Middle frontal gyrus (tissue), 1 donor: ENCODE results near the gene M6PR.
A peak's percentile ranks its signal among the peaks of the same experiment; 100 is the strongest.
"Not testable (repeated sequence)": the region's sequence is repeated elsewhere in the genome, so short reads cannot be mapped to it uniquely, and the experiment has no call there.

Source experiments
- DNase-seq: peaks from one replicate; pipeline ENCODE4 v3.0.0-alpha.2; 2015; ENCODE audit warnings: low spot score; ENCODE audit errors: extremely low spot score

The M6PR gene

GRCh38 chr12:8950702-8951478 lies 1.4 kb upstream of the M6PR start:
- no peak for DNase-seq

GRCh38 chr12:8950221-8950527 lies 729 bp upstream of the M6PR start:
- no peak for DNase-seq

- no peak for DNase-seq
These were observed 624 bp downstream of the M6PR start for GRCh38 chr12:8948701-8949341.

DNA sequence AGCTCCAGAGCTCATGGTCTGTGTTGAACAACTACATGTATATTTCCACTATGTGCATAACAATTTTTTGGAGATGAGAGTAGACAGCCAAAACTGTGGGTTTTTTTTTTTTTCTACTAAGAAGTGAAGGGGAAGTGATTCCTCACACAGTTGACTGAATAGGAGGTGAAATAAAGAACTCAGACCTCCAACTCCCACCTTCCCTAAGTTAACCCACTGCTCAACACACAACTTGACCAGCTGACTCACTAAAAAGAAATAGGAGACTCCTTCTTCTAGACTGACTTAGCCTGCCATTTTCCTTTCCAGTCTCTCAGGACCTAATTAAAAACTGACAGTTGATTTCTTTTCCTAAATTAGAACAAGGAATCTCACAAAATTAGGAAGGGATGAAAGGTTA lies 1.7 kb downstream of the M6PR start:
- DNase-seq, result no peak

DNA sequence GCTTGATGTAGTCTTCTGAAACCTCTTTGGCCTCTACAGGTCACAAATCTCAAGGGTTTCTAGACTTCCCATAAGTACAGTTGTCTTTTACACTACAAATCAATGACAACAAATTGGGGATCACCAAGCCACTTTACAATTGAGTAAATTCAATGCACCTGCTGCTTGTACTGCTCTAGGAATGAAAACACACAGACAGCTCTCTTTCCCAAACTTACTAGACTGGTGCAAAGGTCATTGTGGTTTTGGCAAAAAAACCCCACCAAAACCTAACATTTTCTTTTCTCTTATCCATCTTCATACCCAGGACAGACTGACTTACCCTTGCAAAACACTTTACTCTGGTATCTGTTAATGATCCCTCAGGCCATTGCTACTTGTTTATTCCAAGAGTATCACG lies 2.7 kb downstream of the M6PR start:
- no peak for DNase-seq

DNA sequence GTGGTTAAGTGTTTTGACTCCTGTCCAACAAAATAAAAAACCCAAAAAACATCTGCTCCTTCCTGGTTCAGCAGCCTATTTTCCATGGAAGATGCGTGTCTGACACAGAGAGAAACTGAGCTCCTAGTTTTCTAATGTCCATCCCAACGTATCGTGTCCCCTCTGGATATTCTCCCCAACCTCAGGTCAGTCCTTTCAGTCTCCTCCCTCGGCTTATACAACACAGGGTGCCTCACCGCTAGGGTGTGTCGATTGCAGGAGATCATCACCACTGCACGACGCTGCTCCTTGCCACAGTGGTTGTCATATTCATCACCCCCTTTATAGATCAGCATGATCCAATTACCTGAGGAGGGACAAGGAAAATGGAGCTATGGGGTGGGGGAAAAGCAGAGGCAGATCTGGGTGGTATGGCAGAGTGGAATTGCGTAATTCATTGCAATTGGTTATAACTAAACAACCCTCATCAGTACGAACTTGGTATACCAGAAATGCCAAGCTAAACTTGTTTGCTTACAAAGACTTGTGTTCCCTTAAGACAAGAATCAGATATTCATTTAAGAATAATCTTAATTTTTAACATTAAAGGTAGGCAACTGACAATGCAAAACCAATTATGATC lies 5.8 kb downstream of the M6PR start:
- DNase-seq, result no peak

DNA sequence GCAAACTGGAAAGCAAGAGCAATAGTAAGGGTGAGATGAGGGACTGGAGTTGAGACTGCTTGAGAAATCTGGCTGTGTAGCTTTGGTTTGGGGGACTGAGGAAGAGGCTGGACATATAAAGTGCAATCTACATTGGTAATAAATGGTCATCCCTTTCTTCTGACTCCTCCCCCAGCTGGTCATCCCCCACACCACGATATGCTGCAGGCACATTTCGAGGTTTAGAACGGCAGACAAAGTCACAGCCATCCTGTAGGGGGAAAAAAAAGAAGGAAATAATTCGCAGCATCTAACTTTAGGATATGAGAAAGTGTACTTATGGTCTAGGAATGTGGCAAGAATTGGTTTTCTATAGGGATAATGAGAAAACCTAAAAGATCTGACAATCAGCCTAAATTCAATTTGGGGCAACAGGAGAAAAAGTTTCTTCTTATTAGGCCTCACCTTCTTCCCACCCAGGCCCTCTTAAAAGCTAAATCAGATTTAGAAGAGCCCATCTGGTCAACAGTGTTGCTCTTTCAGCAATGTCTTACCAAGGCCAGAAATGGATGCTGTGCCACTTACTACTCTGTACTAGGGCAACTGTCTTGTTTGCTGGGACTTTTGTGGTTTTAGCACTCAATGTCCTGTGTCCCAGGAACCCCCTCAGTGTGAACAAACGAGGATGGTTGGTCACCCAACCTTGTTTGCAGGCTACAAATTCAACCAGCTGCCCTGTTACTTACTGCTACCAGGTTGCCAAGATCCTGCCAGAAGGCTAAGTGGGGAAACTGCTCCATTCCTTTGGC lies 7.6 kb downstream of the M6PR start:
- no peak for DNase-seq

GRCh38 chr12:8937842-8938442 lies 11.5 kb downstream of the M6PR start:
- DNase-seq, result not testable (repeated sequence)

DNA sequence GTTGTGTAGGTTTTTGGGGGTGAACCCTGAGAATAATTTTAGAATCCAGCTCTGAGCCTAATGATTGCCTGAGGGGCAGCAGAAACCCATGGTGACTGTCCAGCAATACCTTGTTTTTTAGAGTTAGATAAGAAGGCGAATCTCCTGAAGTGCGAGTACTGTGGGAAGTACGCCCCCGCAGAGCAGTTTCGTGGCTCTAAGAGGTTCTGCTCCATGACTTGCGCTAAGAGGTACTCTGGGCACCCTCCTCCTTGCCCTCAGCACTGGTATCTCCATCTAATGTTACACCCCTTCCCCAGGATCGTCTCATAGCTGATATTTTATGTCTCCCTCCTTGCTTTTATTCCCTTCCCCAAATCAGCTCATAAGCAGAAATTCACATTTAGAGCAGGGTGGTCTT lies 12.7 kb downstream of the M6PR start:
- no peak for DNase-seq

GRCh38 chr12:8934080-8934479 lies 15.4 kb downstream of the M6PR start:
- not testable (repeated sequence) for DNase-seq

DNA sequence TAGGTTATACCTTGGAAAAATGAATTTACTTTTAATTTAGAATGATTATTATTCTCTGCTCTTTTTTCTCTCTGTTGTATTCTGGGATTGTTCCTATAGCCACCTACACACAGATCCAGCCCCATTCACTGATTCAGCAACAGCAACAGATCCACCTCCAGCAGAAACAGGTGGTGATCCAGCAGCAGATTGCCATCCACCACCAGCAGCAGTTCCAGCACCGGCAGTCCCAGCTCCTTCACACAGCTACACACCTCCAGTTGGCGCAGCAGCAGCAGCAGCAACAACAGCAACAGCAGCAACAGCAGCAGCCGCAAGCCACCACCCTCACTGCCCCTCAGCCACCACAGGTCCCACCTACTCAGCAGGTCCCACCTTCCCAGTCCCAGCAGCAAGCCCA lies 17.0 kb downstream of the M6PR start:
- DNase-seq, result not testable (repeated sequence)

GRCh38 chr12:8930655-8931323 lies 18.7 kb downstream of the M6PR start:
- DNase-seq, result not testable (repeated sequence)

DNA sequence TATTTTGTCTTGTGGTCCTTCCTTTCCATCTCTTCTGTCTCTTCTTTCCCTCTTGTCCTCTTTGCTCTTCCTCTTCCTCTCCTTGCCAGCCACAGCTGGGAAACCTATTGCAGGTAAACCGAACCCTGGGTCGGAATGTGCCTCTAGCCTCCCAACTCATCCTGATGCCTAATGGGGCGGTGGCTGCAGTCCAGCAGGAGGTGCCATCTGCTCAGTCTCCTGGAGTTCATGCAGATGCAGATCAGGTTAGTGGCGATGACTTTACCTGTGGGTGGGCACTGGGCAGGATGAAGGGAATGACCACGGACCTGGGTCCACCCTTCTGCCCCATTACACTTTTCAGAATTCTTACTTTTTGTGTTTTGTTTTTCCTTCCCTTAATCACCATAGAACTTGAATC lies 26.9 kb downstream of the M6PR start:
- DNase-seq, result no peak

GRCh38 chr12:8919643-8920042 lies 29.8 kb downstream of the M6PR start:
- DNase-seq, result not testable (repeated sequence)

DNA sequence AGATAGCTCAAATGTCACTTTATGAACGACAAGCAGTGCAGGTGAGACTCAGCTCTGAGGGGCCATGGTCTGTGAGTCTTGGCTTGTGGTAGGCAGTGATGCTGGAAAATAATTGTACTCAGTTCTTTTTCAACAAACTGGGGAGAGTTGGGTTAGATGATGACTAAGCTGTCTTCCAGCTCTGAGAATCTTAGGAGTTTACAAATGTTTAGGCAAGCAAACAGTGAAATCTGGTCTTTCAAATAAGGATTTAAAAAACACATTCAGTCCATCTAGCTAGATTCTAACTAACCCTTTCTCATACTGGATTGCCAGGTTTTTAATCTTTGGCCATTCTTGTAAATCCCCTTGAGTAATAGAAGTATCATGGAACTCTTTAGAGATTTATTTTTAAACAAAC lies 31.7 kb downstream of the M6PR start:
- DNase-seq, result no peak

DNA sequence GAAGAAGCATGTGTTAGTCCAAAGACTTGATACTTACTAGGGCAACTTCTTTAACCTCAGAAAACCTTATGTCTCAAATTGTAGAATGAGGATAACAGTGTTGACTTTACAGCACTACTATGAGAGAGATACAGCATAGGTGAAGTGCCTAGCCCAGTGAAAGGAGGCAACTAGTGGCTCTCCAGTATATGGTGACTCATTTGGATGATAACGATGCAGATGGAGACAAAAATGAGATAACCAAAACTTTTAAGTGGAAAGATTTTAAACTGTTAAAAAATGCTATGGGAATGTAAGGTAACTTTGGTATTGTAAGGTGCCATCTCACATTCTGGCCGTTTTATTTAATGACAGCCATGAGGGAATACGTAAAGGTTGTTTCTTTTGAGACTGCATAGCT lies 32.4 kb downstream of the M6PR start:
- DNase-seq, result no peak

DNA sequence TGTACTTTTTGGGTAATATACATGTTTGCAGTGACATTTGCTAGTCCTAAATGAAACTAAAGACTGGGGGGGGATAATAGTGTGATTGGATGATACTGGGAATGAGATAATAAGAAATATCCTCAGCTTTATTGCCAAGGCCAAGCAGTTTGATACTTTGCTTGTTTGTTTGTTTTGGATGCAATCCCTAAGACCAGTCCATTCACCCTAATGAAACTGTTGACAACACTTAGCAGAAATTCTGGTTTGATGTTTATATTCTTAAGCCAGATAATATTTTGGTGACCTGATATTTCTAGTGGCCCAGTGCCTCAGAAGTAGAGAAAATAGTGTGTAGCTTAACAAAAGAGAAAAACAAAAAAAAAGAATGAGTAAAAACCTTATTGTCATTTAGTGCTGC lies 33.3 kb downstream of the M6PR start:
- no peak for DNase-seq

GRCh38 chr12:8914716-8915526 lies 34.5 kb downstream of the M6PR start:
- DNase-seq, result no peak

DNA sequence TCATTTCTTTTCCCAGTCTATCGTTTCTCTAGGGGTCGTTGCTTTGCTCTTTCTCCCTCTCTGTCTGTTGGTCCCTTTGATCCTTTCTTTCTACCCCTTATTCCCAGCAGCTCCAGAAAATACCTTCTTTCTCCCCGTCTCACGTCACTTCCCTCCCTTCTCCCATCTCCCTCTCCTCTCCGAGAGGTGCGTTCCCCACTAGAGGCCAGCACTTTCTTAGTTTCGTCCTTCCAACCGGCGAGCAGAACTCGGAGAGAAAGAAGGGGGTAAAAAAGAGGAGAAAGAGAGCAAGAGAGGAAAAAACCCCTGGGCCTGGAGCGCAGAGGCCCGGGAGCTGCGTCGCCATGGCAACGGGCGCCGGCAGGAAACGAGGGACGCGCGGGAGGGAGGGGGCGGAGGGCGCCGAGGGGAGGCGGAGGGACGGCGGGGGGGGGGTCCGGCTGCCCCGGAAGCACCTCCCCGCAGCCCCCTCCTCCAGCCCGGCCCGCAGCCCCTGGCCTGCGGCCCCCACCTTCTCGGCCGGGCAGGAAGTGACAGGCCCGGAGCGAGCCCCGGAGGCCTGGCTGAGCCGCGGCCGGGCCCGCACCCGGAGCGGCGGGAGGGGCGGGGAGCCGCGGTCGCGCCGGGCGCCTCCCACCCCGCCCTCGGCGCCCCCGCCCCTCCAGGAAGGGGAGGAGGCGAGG lies 35.3 kb downstream of the M6PR start, which contains the start of gene PHC1:
TSS of gene PHC1 (plus strand) at position 477 of the 683 bp plus-strand sequence. CDS start 3,169 bp downstream, outside the sequence.
- DNase-seq, result peak; percentile 58

DNA sequence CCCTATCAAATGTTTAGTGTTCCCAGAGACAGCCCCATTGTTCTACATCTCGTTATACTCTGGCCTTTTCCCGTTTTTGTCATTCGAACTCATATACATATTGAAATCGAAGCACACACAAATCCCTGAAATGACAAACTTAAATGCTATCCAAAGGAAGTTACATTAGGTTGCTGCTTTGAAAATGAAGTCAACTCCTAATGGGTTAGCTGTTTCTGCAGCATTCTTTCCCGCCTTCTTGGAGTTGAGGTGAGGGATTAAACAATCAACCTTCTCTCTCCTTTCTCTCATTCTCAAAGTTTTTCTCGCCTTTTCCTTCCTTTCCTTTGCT lies 35.8 kb downstream of the M6PR start:
- no peak for DNase-seq
